NCI-H1436 treated with DMSO at 0.1 percent for 48 hours (cell line): ENCODE results near the gene KRT28.

Source experiments
- DNase-seq: peaks from one replicate; lab custom pipeline; 2025; lab: John Stamatoyannopoulos, UW

KRT28 gene

GRCh38 chr17:40799859-40800258 lies at the start of gene KRT28:
TSS of gene KRT28 (minus strand) at chr17:40799959. CDS start at chr17:40799893, 66 bp downstream.
- no peak for DNase-seq

- DNase-seq: no peak
Measured at GRCh38 chr17:40848583-40849235, 49.0 kb upstream of the KRT28 start.

DNA sequence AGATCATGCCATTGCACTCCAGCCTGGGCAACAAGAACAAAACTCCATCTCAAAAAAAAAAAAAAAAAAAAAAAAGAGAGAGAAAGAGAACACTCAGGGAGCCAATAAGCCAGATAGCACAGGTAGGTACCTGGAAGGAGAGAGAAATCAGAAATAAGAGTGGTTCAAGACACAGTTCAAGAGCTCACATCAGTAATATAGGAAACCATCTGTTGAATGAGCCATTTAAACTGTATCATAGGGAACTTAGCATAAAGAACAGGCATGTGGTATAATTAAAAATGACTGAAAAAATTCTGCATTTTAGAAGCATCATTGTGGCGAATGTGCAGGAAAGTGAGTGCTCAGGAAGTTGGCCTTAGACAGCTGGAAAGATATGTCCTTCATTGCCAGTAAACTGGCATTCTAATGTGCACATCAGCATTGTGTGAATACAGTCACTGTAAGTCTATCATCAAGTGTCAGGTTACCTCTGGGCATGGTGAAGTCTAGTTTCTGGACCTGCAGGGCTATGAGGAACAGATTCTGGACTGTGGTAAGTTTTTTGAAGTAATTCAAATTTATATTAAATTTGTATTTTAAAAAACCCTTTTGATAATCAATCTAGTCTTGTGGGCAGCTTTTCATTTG lies 46.9 kb upstream of the KRT28 start:
- DNase-seq: no peak

DNA sequence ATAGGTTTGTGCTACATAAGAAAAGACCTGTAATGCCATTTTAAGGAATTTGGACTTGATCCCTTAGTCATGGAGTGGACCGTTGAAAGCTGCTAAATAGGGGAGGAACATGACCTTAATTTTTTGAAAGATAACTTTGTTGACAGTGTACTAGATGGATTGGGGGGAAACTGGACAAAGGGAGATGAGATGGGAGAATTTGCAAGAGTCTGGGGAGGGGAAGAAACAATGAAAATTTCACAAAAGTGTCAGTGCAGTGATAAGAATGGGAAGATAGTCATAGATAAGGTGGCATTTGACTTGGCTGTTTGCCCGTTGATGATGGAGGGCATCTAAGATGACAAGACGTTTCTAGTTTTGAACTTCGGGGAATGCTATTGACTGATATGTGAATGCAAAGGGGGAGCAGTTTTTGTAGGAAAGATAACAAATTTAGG lies 44.9 kb upstream of the KRT28 start:
- DNase-seq: no peak

DNA sequence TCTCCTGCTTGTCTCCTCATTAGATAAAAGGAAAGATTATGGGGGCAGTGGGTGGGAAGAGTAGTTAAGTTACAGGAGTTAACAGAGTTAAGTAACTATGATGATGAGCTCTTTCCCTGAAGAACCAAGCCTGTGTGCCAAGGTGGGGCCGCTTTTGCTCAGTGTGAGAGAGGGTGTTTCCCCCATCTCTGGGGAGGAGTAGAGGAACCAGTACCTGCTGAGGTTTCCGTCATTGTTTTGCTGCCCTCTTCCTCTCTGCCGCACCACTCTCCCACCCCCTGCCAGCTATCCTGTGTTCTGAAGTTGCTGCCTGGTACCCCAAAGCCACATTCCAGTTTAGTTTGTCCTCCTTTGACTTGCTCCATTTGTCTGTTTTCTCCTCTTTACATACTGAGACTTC lies 43.5 kb upstream of the KRT28 start:
- no peak for DNase-seq

DNA sequence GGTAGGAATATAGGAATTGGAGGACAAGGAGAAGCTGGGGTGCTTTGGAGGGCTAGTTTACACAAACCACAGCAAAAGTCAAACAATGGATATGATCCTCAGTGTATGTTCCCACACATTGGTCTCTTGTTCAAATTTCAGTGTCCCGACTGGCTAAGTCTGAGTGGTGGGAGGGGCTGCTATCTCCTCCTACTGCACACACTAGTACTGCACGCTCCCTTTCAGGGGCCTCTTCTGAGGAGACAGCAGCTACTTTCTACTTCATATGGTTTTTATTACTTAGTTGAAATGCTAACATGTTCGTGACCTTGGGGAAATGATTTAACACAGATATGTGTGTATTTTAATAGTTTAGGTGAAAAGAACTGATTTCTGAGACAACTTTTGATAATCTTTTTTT lies 41.5 kb upstream of the KRT28 start:
- no peak for DNase-seq

DNA sequence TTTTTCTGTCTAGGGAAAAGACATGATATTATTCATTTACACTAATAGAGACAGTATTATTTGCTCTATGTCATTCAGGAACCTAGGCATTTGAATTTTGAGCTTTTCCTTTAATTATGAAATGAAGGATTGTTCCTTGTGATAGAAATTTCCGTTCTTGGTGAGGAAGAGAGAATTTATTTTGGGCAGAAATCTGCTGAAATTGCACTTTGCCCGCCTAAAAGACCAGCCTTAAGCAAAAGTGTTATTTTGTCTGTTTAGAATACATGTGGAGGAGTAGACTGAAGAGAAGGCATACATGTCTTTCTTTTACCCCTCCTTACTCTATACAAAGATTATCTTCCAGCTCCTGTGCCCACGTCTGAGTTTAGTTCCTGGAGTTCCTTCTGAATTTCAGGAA lies 39.4 kb upstream of the KRT28 start:
- DNase-seq: no peak

DNA sequence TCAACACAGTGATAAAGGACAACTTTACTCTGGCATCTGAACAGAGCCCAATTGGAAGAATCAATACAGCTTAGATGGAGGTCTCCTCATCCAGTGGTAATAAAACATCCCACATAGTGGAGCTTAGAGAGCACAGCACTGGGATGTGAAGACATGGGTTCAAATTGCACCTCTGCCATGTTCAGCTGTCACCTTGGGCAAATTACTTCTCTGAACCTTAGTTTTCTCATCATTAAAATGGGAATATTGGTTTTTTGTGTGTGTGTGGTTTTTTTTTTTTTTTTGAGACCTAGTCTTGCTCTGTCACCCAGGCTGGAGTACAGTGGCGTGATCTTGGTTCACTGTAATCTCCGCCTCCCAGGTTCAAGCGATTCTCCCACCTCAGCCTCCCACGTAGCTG lies 36.3 kb upstream of the KRT28 start:
- no peak for DNase-seq

- no peak for DNase-seq
Measured at GRCh38 chr17:40833882-40834281, 34.1 kb upstream of the KRT28 start.

- DNase-seq: no peak
Measured at GRCh38 chr17:40832840-40833239, 33.1 kb upstream of the KRT28 start.

DNA sequence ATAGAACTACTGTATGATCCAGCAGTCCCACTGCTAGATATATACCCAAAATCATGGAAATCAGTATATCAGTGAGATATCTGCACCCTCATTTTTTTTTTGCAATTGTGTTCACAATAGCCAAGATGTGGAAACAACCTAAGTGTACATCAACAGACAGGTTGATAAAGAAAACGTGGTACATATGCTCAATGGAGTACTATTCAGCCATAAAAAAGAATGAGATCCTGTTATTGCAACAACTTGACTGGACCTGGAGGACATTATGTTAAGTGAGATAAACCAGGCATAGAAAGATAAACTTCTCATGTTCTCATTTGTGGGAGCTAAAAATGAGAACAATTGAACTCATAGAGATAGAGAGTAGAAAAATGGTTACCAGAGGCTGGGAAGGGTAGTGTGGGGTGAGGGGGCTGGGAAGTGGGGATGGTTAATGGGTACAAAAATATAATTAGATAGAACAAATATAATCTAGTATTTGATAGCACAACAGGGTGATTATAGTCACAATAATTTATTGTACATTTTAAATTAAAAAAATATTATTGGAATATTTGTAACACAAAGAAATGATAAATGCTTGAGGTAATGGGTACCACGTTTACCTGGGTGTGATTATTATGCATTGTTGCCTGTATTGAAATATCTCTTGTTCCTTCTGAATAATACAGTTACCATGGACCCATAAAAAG lies 30.5 kb upstream of the KRT28 start:
- DNase-seq: no peak

DNA sequence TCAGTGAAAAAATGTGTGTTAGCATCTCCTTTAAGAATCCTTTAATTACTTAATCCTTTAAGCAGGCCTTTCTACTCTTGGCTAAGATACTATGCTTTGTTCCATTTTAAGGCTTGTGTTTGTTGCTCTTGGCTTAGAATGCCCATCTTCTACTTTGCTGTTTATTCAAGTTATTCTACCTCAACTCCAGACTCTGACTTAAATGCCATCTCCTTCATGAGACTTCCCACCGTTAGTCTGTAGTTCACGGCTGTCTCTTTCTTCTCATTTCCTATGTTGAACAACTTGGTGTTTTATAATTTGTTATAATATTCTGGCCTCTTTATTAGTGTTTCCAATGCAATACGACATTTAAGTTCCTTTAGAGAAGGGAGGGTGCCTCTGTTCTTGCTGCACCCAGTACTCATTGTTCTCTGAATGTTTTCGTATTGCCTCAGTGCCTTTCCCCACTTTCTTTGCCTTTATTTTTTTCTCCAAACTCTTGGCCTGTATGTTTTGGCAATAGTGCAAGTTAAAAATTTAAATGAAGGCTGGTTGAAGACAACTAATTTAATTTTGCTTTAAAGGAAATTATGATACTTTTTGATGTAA lies 28.8 kb upstream of the KRT28 start:
- DNase-seq: no peak

- no peak for DNase-seq
Measured at GRCh38 chr17:40827746-40828453, 28.1 kb upstream of the KRT28 start.

DNA sequence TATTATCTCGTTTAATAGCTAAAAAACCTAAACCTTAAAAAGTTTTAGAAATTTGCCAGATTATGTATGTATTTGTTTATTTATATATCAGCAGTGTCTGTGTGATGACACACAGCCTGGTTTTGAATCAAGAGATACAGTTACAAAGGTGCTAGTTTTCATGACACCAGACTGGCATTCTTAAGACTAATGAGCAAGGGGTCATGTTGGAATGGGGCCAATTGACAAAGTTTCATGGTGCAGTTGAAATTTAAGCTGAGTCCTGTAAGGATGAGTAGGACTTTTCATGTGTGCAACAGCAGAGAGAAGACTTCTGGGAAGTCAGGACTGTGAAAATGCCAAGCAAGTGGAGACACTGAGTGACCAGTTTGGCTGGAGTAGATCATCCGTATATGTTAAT lies 25.8 kb upstream of the KRT28 start:
- no peak for DNase-seq

GRCh38 chr17:40824015-40824832 lies 24.5 kb upstream of the KRT28 start:
- no peak for DNase-seq

- no peak for DNase-seq
Measured at GRCh38 chr17:40822132-40822812, 22.5 kb upstream of the KRT28 start, which contains the start of gene KRT10. TSS of gene KRT10 (minus strand) at chr17:40822614. CDS start at chr17:40822585, 29 bp downstream.

- no peak for DNase-seq
Measured at GRCh38 chr17:40821536-40821935, 21.8 kb upstream of the KRT28 start.

DNA sequence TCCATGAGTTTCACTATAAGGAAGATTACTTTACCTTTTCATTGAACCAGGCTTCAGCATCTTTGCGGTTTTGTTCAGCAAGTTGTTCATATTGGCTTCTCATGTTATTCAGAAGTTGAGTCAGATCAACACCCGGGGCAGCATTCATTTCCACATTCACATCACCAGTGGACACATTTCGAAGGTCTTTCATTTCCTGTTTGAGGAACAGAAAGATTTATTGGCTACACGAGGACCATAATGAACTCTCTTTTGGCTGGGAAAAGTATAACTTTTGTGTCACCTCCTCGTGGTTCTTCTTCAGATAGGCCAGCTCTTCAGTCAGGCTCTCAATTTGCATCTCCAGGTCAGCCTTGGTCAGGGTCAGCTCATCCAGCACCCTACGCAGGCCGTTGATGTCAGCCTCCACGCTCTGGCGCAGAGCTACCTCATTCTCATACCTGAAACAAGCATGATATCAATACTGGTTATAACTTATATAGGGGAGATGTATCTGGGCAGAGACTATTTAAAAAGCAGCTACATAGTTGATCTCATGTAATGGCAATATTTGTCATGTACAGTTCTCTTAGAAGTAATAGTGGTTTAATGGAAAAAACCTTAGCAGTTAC lies 20.6 kb upstream of the KRT28 start:
- DNase-seq: no peak

GRCh38 chr17:40819528-40820125 lies 19.9 kb upstream of the KRT28 start:
- DNase-seq: no peak
